K562 (cell line): ENCODE data around the gene KAT5. TPM values are rescaled to one million over a fixed set of nuclear protein-coding genes. Genes with fewer than 3 reads are reported as not detected.

Experiments used
- ATAC-seq: fragments of 200-7000 bp; cut with Tn5 transposase; 3 replicates; pipeline ENCODE4 v1.9.1; 2020; ENCODE audit warnings: moderate library complexity
- BruUV-seq: library from RNA; stranded (reverse); fragments of 400-500 nt; replicated peaks from 2 replicates; lab custom pipeline; 2021; lab: Mats Ljungman, UMichigan
- CTCF ChIA-PET: fragments of 300-600 bp; formaldehyde crosslinking; extraction: SDS; loops from one replicate; lab custom pipeline; 2021; ENCODE audit warnings: low intra/inter-chr PET ratio; lab: Yijun Ruan, JAX
- POLR2A ChIA-PET: fragments of 300-600, 350-650 bp; sonication (Branson Sonifier 250); formaldehyde crosslinking; extraction: SDS; loops from one replicate; lab custom pipeline; 2021; ENCODE audit warnings: antibody characterized with exemption, inconsistent platforms; lab: Yijun Ruan, JAX
- DNase-seq, 4 experiments: peaks; one replicate each; pipeline versions ENCODE4 v3.0.0 to v3.0.0-alpha.2; 2011 to 2018; ENCODE audit warnings: low spot score in 3 of 4, mixed read lengths in 3 of 4; ENCODE audit errors: extremely low read depth in 1 of 4
- FAIRE-seq: peaks from 2 replicates; lab custom pipeline; 2011; peaks lifted over from hg19 to GRCh38; lab: Jason Lieb, UNC
- H2AFZ ChIP-seq: 2 replicates; pipeline ENCODE4 v1.6.0; 2011; ENCODE audit warnings: low read depth, low read length, control low read depth, inconsistent platforms
- H3K27ac ChIP-seq: fragments of 200-600 bp; 3 replicates; pipeline ENCODE4 v1.8.0; 2011; ENCODE audit warnings: low read depth, mild to moderate bottlenecking, control low read depth, inconsistent platforms, low read length, moderate library complexity, mixed read lengths; ENCODE audit errors: extremely low read depth
- H3K27me3 ChIP-seq, 2 experiments: fragments of 300-600 bp in 1 of 2; 2 replicates in 1 of 2; 3 replicates in 1 of 2; pipeline versions ENCODE4 v1.6.0 to v1.8.0; 2011; ENCODE audit warnings: inconsistent platforms in 2 of 2, low read length in 2 of 2, mild to moderate bottlenecking in 1 of 2, mixed read lengths in 1 of 2, moderate library complexity in 1 of 2; ENCODE audit not compliant: control insufficient read depth in 2 of 2, insufficient read depth in 2 of 2
- H3K36me3 ChIP-seq: fragments of 300-600 bp; 3 replicates; pipeline ENCODE4 v1.8.0; 2011; ENCODE audit warnings: mild to moderate bottlenecking, low read length, inconsistent platforms; ENCODE audit not compliant: control insufficient read depth, insufficient read depth
- H3K4me1 ChIP-seq, 2 experiments: fragments of 200-600 bp in 1 of 2; replicated peaks in 1 of 2; 2 replicates in 1 of 2; 3 replicates in 1 of 2; pipeline versions ENCODE4 v1.5.1 to v1.8.0; 2011; ENCODE audit warnings: inconsistent platforms in 2 of 2, low read length in 2 of 2, mild to moderate bottlenecking in 1 of 2, mixed read lengths in 1 of 2, moderate library complexity in 1 of 2; ENCODE audit not compliant: control insufficient read depth in 2 of 2, insufficient read depth in 2 of 2
- H3K4me2 ChIP-seq: 2 replicates; pipeline ENCODE4 v1.6.1; 2011; ENCODE audit warnings: low read length, control low read depth, inconsistent platforms, mixed read lengths; ENCODE audit not compliant: insufficient read depth
- H3K4me3 ChIP-seq: fragments of 200-600 bp; sonication (generic), shearing (Covaris generic); 2 replicates; pipeline ENCODE4 v1.5.1; 2016; ENCODE audit warnings: control low read depth, inconsistent platforms
- H3K79me2 ChIP-seq: fragments of 200-600 bp; 3 replicates; pipeline ENCODE4 v1.8.0; 2011; ENCODE audit warnings: low read length, inconsistent platforms; ENCODE audit not compliant: control insufficient read depth, insufficient read depth
- H3K9ac ChIP-seq, 2 experiments: 2 replicates each; pipeline versions ENCODE4 v1.6.0 to v1.6.1; 2011; ENCODE audit warnings: low read depth in 2 of 2, low read length in 2 of 2, control low read depth in 1 of 2, inconsistent platforms in 1 of 2, mild to moderate bottlenecking in 1 of 2, mixed read lengths in 1 of 2; ENCODE audit not compliant: insufficient read depth in 1 of 2
- H3K9me1 ChIP-seq: one replicate; pipeline ENCODE4 v1.6.0; 2011; ENCODE audit warnings: inconsistent platforms, mild to moderate bottlenecking, low read length, moderate library complexity; ENCODE audit not compliant: control insufficient read depth, insufficient read depth
- H3K9me3 ChIP-seq: replicated peaks from 2 replicates; pipeline ENCODE4 v1.5.1; 2011; ENCODE audit warnings: low read depth, low read length, inconsistent platforms; ENCODE audit not compliant: control insufficient read depth, insufficient read depth
- H4K20me1 ChIP-seq: replicated peaks from 2 replicates; pipeline ENCODE4 v1.6.1; 2011; ENCODE audit warnings: low read length, inconsistent platforms, mixed read lengths; ENCODE audit not compliant: control insufficient read depth, insufficient read depth
- CCAR2 ChIP-seq: fragments of 200-400 bp; formaldehyde crosslinking; IDR thresholded peaks from 2 replicates; pipeline ENCODE4 v1.6.1; 2017; ENCODE audit warnings: mild to moderate bottlenecking, low read depth, low read length
- CTCFL ChIP-seq: IDR thresholded peaks from 2 replicates; pipeline ENCODE4 v1.6.1; 2011; ENCODE audit warnings: borderline replicate concordance, low read depth, mild to moderate bottlenecking, moderate library complexity, low read length; ENCODE audit not compliant: insufficient read depth, poor library complexity, severe bottlenecking
- ETV6 ChIP-seq, 3 experiments: fragments of 150-350 bp in 1 of 3; sonication (generic) in 1 of 3; formaldehyde crosslinking in 1 of 3; IDR thresholded peaks; 2 replicates each; pipeline versions ENCODE4 v1.6.1 to v1.8.0; 2014 to 2022; ENCODE audit warnings: borderline replicate concordance in 2 of 3, low read depth in 2 of 3, antibody characterized with exemption in 1 of 3, low read length in 1 of 3, mild to moderate bottlenecking in 1 of 3, missing genetic modification reagents in 1 of 3
- GABPA ChIP-seq: fragments of 200-800 bp; sonication (Bioruptor generic); conservative IDR thresholded peaks from 2 replicates; pipeline ENCODE4 v1.6.1; 2016; ENCODE audit warnings: low read depth, missing genetic modification characterization, missing compliant biosample characterization
- HEY1 ChIP-seq: fragments of 250-450 bp; sonication (Bioruptor Pico); IDR thresholded peaks from 2 replicates; pipeline ENCODE4 v1.5.0; 2020; ENCODE audit warnings: mild to moderate bottlenecking, moderate library complexity, borderline replicate concordance
- KLF16 ChIP-seq: IDR thresholded peaks from 2 replicates; pipeline ENCODE4 v1.6.1; 2016; ENCODE audit warnings: antibody characterized with exemption
- NR1H2 ChIP-seq: sonication (generic); formaldehyde crosslinking; IDR thresholded peaks from 2 replicates; pipeline ENCODE4 v1.4.0; 2020; ENCODE audit warnings: mild to moderate bottlenecking, missing genetic modification reagents
- PREB ChIP-seq: sonication (generic); formaldehyde crosslinking; IDR thresholded peaks from 2 replicates; pipeline ENCODE4 v1.8.1; 2023; ENCODE audit warnings: mild to moderate bottlenecking, missing genetic modification reagents
- PRMT5 ChIP-seq: sonication (generic); formaldehyde crosslinking; IDR thresholded peaks from 2 replicates; pipeline ENCODE4 v1.5.0; 2020; ENCODE audit warnings: missing genetic modification reagents
- RAD21 ChIP-seq, 2 experiments: fragments of 250-450 bp in 1 of 2; fragments of 450-650 bp in 1 of 2; sonication (Bioruptor Pico) in 1 of 2; formaldehyde crosslinking in 1 of 2; IDR thresholded peaks in 1 of 2; conservative IDR thresholded peaks in 1 of 2; 2 replicates each; pipeline versions ENCODE4 v1.4.0 to v1.8.0; 2020 to 2022; ENCODE audit warnings: mild to moderate bottlenecking in 2 of 2, moderate library complexity in 1 of 2
- STAT5B ChIP-seq: fragments of 250-450 bp; sonication (Bioruptor Pico); IDR thresholded peaks from 2 replicates; pipeline ENCODE4 v1.8.0; 2021; ENCODE audit warnings: mild to moderate bottlenecking, inconsistent platforms
- ZKSCAN1 ChIP-seq: fragments of 150-350 bp; IDR thresholded peaks from 2 replicates; pipeline ENCODE4 v1.6.1; 2016; ENCODE audit warnings: low read depth, low read length
- ZNF77 ChIP-seq: fragments of 250-450 bp; sonication (Bioruptor Pico); IDR thresholded peaks from 2 replicates; pipeline ENCODE4 v1.5.0; 2020
- ZNF780A ChIP-seq: fragments of 250-450 bp; sonication (Bioruptor Pico); IDR thresholded peaks from 2 replicates; pipeline ENCODE4 v1.5.0; 2021; ENCODE audit warnings: mild to moderate bottlenecking
- WGBS: fragments of 100-300 bp; shearing (Covaris generic); methylation state at CpG from one replicate; pipeline ENCODE4 v1.1.6; 2016; ENCODE audit warnings: low coverage, mixed read lengths; ENCODE audit not compliant: insufficient coverage; ENCODE audit errors: missing lambda C conversion rate; 5-methylcytosine and 5-hydroxymethylcytosine counted together
- in situ Hi-C: fragments of 300-500 bp; cut with MboI; formaldehyde crosslinking; loops from 4 replicates; pipeline ENCODE4 v1.15.0; 2018; ENCODE audit warnings: inconsistent platforms, mixed read lengths
- intact Hi-C: fragments of 100-400 bp; cut with micrococcal nuclease; formaldehyde crosslinking; loops from 2 replicates; pipeline ENCODE4 v1.14.2; 2022
- polyA plus RNA-seq, 8 experiments: library from polyadenylated mRNA; depleted of rRNA in 4 of 8; stranded (reverse) in 5 of 8; unstranded in 3 of 8; fragments of >200 nt; fragmentation: Nextera tagmentation in 2 of 8; fragmentation: Illumina TruSeq in 1 of 8; extraction: Ambion mirVana in 2 of 8; extraction: Trizol in 1 of 8; gene quantifications; 2 replicates each; pipeline versions ENCODE4 v1.2.1 to v1.2.3, GENCODE V29; 2011 to 2014; ENCODE audit warnings: inconsistent platforms in 1 of 8, missing spikeins in 1 of 8
- total RNA-seq, 7 experiments: library from RNA; depleted of rRNA in 6 of 7; stranded (reverse); fragments of >200 nt in 6 of 7; fragmentation: Illumina TruSeq in 2 of 7; extraction: Trizol in 2 of 7; gene quantifications; 2 replicates each; pipeline versions ENCODE4 v1.2.1 to v1.2.3, GENCODE V29; 2011 to 2021; ENCODE audit warnings: low replicate concordance in 1 of 7

The KAT5 gene
- total and polyA plus RNA-seq, 9 of the 15 experiments (the other 6 are each of a cell fraction or from before 2014, with no cell fraction given), result 3.6 to 76.8 (median 52.7) TPM

- ATAC-seq (no peak), FAIRE-seq (no peak), DNase-seq (no peak)
- Histone ChIP-seq H3K4me1 (peaks cover 4 to 15% of the 10 kb centered on the region in 2 experiments; a peak in 3 of 5 replicates), H3K9me1 (no peaks in the 10 kb centered on the region), H3K9me3 (no peaks in the 10 kb centered on the region; the same call in 1 of the 2 replicates), H3K36me3 (no peaks in the 10 kb centered on the region), H3K79me2 (no peaks in the 10 kb centered on the region), H4K20me1 (no peaks in the 10 kb centered on the region), H3K27me3 (peaks cover 9 to 19% of the 10 kb centered on the region in 2 experiments; a peak in 3 of 5 replicates), H3K27ac (no peak overlapping the region), H3K4me2 (no peak overlapping the region), H2AFZ (no peak overlapping the region), H3K9ac (no peak overlapping the region), H3K4me3 (no peak overlapping the region)
- intact Hi-C loops, result loop anchor here (1.0 kb wide), 1 partner anchor 75 kb away; no protein-coding TSS in a partner anchor
- no TSS peak for BruUV-seq
- ChIA-PET POLR2A (interaction anchor here (1.2 to 1.4 kb wide), 3 partner anchors 23 to 116 kb away, joined by 3 to 4 read pairs (median 4); partner anchors contain the start of gene RNASEH2C), CTCF (interaction anchor here (1.0 to 2.0 kb wide), 3 partner anchors 12 to 74 kb away, joined by 3 to 9 read pairs (median 6); no protein-coding TSS in a partner anchor)
- TF ChIP-seq ZNF780A (CRISPR knock-in tag) (no peak), ZKSCAN1 (no peak), CTCFL (no peak), HEY1 (no peak), ETV6 (IDR thresholded peaks at IDR 0.05; ENCODE audit: borderline replicate concordance in 1 of 2, low read depth in 2 of 2, low read length in 1 of 2) (no peak), ETV6 (CRISPR knock-in tag; IDR thresholded peaks at IDR 0.05; ENCODE audit: borderline replicate concordance) (no peak), ZNF77 (no peak), STAT5B (no peak), NR1H2 (CRISPR knock-in tag) (no peak), PRMT5 (CRISPR knock-in tag) (no peak), CCAR2 (no peak), GABPA (tag) (no peak), PREB (CRISPR knock-in tag) (no peak), RAD21 (CRISPR knock-in tag; conservative IDR thresholded peaks at IDR 0.05 in 1 of 2, IDR thresholded peaks at IDR 0.05 in 1 of 2) (no peak), KLF16 (no peak)
- in situ Hi-C loops, result no loop called here
- 7% methylated on average over 10 of the region's 10 CpGs for WGBS
These were observed 31.6 kb downstream of the KAT5 start for GRCh38 chr11:65743681-65744025.
